Measurements from ENCODE around the gene APCDD1L. TPM values are rescaled to one million over a fixed set of nuclear protein-coding genes. Genes with fewer than 3 reads are reported as not detected.

The APCDD1L gene
- total and polyA plus RNA-seq, 2 of the 8 experiments (the other 6 are each of a cell fraction or from before 2014, with no cell fraction given): 0.83 to 3.1 TPM

DNA sequence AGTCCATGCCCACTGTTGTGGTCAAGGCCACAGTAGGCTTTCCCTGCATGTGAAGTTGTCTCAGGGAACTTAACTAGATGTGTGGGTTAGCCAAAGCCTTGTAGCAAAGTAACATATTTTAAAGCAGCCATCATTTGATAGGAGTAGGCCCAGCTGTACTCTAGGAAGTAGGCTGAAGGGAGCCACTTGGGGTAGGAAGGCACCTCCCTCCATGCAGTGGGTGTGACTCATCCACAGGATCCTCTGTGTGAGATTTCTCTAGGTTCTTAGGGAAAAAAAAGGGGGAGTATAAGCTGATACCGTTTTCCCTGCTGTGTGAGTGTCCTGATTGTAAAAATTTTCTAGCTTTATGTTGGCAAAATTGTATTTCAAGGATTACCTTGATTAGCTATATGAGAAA lies 81.4 kb downstream of the APCDD1L start (continued):
- TF ChIP-seq CHD7 (IDR thresholded peaks at IDR 0.05; ENCODE audit: insufficient replicate concordance, low read length) (no peak), BCL11A (IDR thresholded peaks at IDR 0.05; ENCODE audit: low read depth in 2 of 2, low read length in 2 of 2) (no peak), PHF8 (conservative IDR thresholded peaks at IDR 0.05; ENCODE audit: low read depth, low read length) (no peak)
